WTC11 (cell line): ENCODE results near the gene PTGER3. TPM values are rescaled to one million over a fixed set of nuclear protein-coding genes. Genes with fewer than 3 reads are reported as not detected.
A peak's percentile ranks its signal among the peaks of the same experiment; 100 is the strongest.

Experiments
- EMX1 ChIP-seq: fragments of 250-450 bp; sonication (Bioruptor Pico); IDR thresholded peaks from 2 replicates; pipeline ENCODE4 v1.8.0; 2021; ENCODE audit warnings: mild to moderate bottlenecking
- ESRRA ChIP-seq: sonication (generic); formaldehyde crosslinking; IDR thresholded peaks from 2 replicates; pipeline ENCODE4 v1.8.1; 2022; ENCODE audit warnings: mild to moderate bottlenecking, missing genetic modification reagents, borderline replicate concordance
- FOXK1 ChIP-seq: sonication (generic); formaldehyde crosslinking; IDR thresholded peaks from 2 replicates; pipeline ENCODE4 v1.8.0; 2022; ENCODE audit warnings: mild to moderate bottlenecking, moderate library complexity, missing genetic modification reagents
- IRF2 ChIP-seq: sonication (generic); formaldehyde crosslinking; IDR thresholded peaks from 2 replicates; pipeline ENCODE4 v1.8.0; 2022; ENCODE audit warnings: low read depth, missing genetic modification reagents, borderline replicate concordance
- NFATC4 ChIP-seq: fragments of 250-450 bp; sonication (Bioruptor Pico); IDR thresholded peaks from 2 replicates; pipeline ENCODE4 v1.9.0; 2021; ENCODE audit warnings: mild to moderate bottlenecking
- NR2C2 ChIP-seq: sonication (generic); formaldehyde crosslinking; IDR thresholded peaks from 2 replicates; pipeline ENCODE4 v1.8.0; 2022; ENCODE audit warnings: mild to moderate bottlenecking, missing genetic modification reagents
- OVOL2 ChIP-seq: fragments of 250-450 bp; sonication (Bioruptor Pico); IDR thresholded peaks from 2 replicates; pipeline ENCODE4 v1.9.0; 2021; ENCODE audit warnings: mild to moderate bottlenecking, borderline replicate concordance
- RORB ChIP-seq: fragments of 250-450 bp; sonication (Bioruptor Pico); IDR thresholded peaks from 2 replicates; pipeline ENCODE4 v1.9.0; 2021; ENCODE audit warnings: mild to moderate bottlenecking
- TEAD1 ChIP-seq: sonication (generic); formaldehyde crosslinking; IDR thresholded peaks from 2 replicates; pipeline ENCODE4 v1.8.0; 2022; ENCODE audit warnings: mild to moderate bottlenecking, missing genetic modification reagents
- ZNF232 ChIP-seq: sonication (generic); formaldehyde crosslinking; IDR thresholded peaks from 2 replicates; pipeline ENCODE4 v1.8.0; 2022; ENCODE audit warnings: mild to moderate bottlenecking, missing genetic modification reagents
- ZNF396 ChIP-seq: fragments of 250-450 bp; sonication (Bioruptor Pico); IDR thresholded peaks from 2 replicates; pipeline ENCODE4 v1.8.0; 2021; ENCODE audit warnings: mild to moderate bottlenecking, moderate library complexity, borderline replicate concordance
- total RNA-seq: library from RNA; stranded (reverse); gene quantifications from 3 replicates; pipeline ENCODE4 v1.2.3, GENCODE V29; 2021
- TF ChIP-seq, protein P1 (sequence below): fragments of 250-450 bp; sonication (Bioruptor Pico); IDR thresholded peaks from 2 replicates; pipeline ENCODE4 v1.9.0; 2021; ENCODE audit warnings: mild to moderate bottlenecking, borderline replicate concordance
- TF ChIP-seq, protein P2 (sequence below): sonication (generic); formaldehyde crosslinking; IDR thresholded peaks from 2 replicates; pipeline ENCODE4 v1.8.0; 2022; ENCODE audit warnings: mild to moderate bottlenecking, missing genetic modification reagents
- TF ChIP-seq, protein P3 (sequence below): fragments of 250-450 bp; sonication (Bioruptor Pico); conservative IDR thresholded peaks from 2 replicates; pipeline ENCODE4 v1.9.0; 2021; ENCODE audit warnings: mild to moderate bottlenecking
- TF ChIP-seq, protein P4 (sequence below): sonication (generic); formaldehyde crosslinking; IDR thresholded peaks from 2 replicates; pipeline ENCODE4 v1.8.0; 2023; ENCODE audit warnings: missing genetic modification reagents
- TF ChIP-seq, protein P5 (sequence below): sonication (generic); formaldehyde crosslinking; IDR thresholded peaks from 2 replicates; pipeline ENCODE4 v1.8.0; 2023; ENCODE audit warnings: mild to moderate bottlenecking, missing genetic modification reagents
- TF ChIP-seq, protein P6 (sequence below): sonication (generic); formaldehyde crosslinking; IDR thresholded peaks from 2 replicates; pipeline ENCODE4 v1.8.1; 2022; ENCODE audit warnings: mild to moderate bottlenecking, missing genetic modification reagents, moderate library complexity, borderline replicate concordance
- TF ChIP-seq, protein P7 (sequence below): sonication (generic); formaldehyde crosslinking; IDR thresholded peaks from 2 replicates; pipeline ENCODE4 v1.8.1; 2023; ENCODE audit warnings: mild to moderate bottlenecking, missing genetic modification reagents, moderate library complexity

The PTGER3 gene
- total RNA-seq, 1 experiment from 2014 or later: 0.50 TPM

DNA sequence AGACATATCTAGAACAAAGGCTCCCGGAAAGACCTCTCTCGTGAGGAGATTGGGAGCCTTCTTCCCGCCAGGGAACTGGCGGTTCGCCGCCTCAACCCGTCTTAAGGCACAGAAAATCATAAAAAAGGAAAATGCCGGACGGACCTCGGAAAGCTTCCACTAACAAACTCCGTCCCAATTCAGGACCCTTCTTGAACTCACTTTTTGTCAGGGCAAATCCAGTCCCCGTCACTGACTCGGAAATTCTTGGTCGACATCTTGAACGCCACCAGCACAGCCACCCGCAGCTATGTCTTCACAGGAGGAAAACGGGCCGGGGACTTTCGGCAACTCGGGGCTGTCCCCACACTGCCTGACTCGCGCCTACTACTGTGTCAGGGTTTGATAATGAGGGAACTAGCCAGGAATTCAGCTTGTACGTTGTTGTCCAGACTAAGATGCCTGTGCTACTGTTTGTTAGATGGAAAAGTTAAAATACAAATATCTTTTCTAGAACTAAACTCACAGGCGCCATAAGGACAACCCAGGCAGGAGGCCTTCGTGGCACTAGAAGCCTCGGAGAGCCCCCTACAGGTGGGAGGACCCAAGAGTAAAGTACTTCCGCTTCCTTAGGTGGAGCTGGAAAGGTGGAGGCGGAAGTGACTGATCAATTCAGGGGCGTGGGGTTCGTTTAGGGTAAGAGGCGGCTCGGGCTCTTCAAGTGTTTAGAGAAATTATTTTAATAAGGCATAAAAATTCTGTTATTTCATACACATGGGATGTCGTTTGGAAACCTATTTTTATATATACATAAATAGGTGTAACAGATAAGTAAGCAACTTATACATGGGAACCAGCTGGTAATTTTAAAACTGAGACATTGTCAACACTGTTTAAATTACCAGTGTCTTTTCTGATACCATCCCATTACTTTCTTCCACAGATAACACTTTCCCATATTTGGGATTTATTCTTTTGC lies 33.4 kb upstream of the PTGER3 start, which contains the start of gene ZRANB2 (continued):
- TF ChIP-seq, protein P1, sequence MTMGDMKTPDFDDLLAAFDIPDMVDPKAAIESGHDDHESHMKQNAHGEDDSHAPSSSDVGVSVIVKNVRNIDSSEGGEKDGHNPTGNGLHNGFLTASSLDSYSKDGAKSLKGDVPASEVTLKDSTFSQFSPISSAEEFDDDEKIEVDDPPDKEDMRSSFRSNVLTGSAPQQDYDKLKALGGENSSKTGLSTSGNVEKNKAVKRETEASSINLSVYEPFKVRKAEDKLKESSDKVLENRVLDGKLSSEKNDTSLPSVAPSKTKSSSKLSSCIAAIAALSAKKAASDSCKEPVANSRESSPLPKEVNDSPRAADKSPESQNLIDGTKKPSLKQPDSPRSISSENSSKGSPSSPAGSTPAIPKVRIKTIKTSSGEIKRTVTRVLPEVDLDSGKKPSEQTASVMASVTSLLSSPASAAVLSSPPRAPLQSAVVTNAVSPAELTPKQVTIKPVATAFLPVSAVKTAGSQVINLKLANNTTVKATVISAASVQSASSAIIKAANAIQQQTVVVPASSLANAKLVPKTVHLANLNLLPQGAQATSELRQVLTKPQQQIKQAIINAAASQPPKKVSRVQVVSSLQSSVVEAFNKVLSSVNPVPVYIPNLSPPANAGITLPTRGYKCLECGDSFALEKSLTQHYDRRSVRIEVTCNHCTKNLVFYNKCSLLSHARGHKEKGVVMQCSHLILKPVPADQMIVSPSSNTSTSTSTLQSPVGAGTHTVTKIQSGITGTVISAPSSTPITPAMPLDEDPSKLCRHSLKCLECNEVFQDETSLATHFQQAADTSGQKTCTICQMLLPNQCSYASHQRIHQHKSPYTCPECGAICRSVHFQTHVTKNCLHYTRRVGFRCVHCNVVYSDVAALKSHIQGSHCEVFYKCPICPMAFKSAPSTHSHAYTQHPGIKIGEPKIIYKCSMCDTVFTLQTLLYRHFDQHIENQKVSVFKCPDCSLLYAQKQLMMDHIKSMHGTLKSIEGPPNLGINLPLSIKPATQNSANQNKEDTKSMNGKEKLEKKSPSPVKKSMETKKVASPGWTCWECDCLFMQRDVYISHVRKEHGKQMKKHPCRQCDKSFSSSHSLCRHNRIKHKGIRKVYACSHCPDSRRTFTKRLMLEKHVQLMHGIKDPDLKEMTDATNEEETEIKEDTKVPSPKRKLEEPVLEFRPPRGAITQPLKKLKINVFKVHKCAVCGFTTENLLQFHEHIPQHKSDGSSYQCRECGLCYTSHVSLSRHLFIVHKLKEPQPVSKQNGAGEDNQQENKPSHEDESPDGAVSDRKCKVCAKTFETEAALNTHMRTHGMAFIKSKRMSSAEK (CRISPR knock-in tag): no peak
- TF ChIP-seq ESRRA (no peak), IRF2 (CRISPR knock-in tag) (no peak), FOXK1 (CRISPR knock-in tag) (no peak), NFATC4 (CRISPR knock-in tag) (no peak), NR2C2 (no peak), TEAD1 (CRISPR knock-in tag) (no peak), EMX1 (CRISPR knock-in tag) (no peak), RORB (CRISPR knock-in tag) (no peak), ZNF232 (no peak), ZNF396 (no peak), OVOL2 (CRISPR knock-in tag) (no peak)
- TF ChIP-seq, protein P2, sequence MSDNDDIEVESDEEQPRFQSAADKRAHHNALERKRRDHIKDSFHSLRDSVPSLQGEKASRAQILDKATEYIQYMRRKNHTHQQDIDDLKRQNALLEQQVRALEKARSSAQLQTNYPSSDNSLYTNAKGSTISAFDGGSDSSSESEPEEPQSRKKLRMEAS (CRISPR knock-in tag): peak; percentile 57
- TF ChIP-seq, protein P3, sequence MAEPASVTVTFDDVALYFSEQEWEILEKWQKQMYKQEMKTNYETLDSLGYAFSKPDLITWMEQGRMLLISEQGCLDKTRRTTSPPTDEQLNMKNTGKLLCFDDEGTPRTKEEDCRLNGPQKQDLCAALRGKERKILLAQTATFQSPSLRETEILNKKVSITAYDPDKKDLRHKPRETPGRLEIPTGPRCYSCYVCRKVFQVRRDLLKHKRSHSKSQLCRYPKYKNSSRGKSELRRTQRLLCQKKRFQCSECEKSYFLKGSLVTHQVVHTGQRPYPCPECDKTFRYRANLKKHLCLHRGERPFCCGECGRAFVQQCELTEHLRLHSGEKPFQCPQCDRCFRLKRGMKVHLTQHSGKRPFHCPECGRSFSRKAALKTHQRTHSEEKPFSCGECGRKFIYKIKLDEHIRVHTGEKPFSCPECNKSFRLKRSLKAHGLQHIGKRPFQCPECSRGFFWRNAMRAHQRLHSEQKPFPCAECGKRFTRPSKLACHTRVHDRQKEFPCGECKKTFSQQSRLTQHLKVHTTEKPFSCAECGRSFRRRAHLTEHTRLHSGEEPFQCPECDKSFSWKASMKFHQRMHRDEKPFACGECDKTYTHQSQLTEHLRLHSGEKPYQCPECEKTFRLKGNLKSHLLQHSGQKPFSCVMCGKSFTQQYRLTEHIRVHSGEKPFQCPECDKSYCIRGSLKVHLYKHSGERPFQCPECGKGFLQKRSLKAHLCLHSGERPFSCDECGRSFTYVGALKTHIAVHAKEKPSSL (CRISPR knock-in tag): no peak
- TF ChIP-seq, protein P4, sequence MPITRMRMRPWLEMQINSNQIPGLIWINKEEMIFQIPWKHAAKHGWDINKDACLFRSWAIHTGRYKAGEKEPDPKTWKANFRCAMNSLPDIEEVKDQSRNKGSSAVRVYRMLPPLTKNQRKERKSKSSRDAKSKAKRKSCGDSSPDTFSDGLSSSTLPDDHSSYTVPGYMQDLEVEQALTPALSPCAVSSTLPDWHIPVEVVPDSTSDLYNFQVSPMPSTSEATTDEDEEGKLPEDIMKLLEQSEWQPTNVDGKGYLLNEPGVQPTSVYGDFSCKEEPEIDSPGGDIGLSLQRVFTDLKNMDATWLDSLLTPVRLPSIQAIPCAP: no peak
- TF ChIP-seq, protein P5, sequence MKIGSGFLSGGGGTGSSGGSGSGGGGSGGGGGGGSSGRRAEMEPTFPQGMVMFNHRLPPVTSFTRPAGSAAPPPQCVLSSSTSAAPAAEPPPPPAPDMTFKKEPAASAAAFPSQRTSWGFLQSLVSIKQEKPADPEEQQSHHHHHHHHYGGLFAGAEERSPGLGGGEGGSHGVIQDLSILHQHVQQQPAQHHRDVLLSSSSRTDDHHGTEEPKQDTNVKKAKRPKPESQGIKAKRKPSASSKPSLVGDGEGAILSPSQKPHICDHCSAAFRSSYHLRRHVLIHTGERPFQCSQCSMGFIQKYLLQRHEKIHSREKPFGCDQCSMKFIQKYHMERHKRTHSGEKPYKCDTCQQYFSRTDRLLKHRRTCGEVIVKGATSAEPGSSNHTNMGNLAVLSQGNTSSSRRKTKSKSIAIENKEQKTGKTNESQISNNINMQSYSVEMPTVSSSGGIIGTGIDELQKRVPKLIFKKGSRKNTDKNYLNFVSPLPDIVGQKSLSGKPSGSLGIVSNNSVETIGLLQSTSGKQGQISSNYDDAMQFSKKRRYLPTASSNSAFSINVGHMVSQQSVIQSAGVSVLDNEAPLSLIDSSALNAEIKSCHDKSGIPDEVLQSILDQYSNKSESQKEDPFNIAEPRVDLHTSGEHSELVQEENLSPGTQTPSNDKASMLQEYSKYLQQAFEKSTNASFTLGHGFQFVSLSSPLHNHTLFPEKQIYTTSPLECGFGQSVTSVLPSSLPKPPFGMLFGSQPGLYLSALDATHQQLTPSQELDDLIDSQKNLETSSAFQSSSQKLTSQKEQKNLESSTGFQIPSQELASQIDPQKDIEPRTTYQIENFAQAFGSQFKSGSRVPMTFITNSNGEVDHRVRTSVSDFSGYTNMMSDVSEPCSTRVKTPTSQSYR (CRISPR knock-in tag): no peak
- TF ChIP-seq, protein P6, sequence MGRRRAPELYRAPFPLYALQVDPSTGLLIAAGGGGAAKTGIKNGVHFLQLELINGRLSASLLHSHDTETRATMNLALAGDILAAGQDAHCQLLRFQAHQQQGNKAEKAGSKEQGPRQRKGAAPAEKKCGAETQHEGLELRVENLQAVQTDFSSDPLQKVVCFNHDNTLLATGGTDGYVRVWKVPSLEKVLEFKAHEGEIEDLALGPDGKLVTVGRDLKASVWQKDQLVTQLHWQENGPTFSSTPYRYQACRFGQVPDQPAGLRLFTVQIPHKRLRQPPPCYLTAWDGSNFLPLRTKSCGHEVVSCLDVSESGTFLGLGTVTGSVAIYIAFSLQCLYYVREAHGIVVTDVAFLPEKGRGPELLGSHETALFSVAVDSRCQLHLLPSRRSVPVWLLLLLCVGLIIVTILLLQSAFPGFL: no peak
- TF ChIP-seq, protein P7, sequence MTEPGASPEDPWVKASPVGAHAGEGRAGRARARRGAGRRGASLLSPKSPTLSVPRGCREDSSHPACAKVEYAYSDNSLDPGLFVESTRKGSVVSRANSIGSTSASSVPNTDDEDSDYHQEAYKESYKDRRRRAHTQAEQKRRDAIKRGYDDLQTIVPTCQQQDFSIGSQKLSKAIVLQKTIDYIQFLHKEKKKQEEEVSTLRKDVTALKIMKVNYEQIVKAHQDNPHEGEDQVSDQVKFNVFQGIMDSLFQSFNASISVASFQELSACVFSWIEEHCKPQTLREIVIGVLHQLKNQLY: no peak
